Calu3 (cell line): Measurements from ENCODE around the gene ALDH3A2. TPM values are rescaled to one million over a fixed set of nuclear protein-coding genes. Genes with fewer than 3 reads are reported as not detected.

Source experiments
- BruUV-seq: library from RNA; stranded (reverse); fragments of 400-500 nt; replicated peaks from 2 replicates; lab custom pipeline; 2021; lab: Mats Ljungman, UMichigan
- CTCF ChIA-PET: fragments of 300-600 bp; sonication (Branson Sonifier 250); formaldehyde crosslinking; loops from one replicate; lab custom pipeline; 2022; ENCODE audit warnings: antibody characterized with exemption; lab: Charles Lee
- DNase-seq: peaks from one replicate; pipeline ENCODE4 v3.0.0; 2022
- H3K27ac Mint-ChIP-seq: one replicate; pipeline ENCODE4 v1.8.0; 2022; ENCODE audit warnings: mixed read lengths; ENCODE audit not compliant: unreplicated experiment
- H3K27me3 Mint-ChIP-seq: one replicate; pipeline ENCODE4 v1.8.0; 2022; ENCODE audit warnings: mixed read lengths; ENCODE audit not compliant: unreplicated experiment
- H3K36me3 Mint-ChIP-seq: one replicate; pipeline ENCODE4 v1.8.0; 2022; ENCODE audit warnings: mild to moderate bottlenecking, moderate library complexity, mixed read lengths; ENCODE audit not compliant: insufficient read depth, unreplicated experiment
- H3K4me1 Mint-ChIP-seq: one replicate; pipeline ENCODE4 v1.8.0; 2022; ENCODE audit warnings: mild to moderate bottlenecking, low read depth, mixed read lengths; ENCODE audit not compliant: unreplicated experiment
- H3K4me3 Mint-ChIP-seq: one replicate; pipeline ENCODE4 v1.8.0; 2022; ENCODE audit warnings: mild to moderate bottlenecking, low read depth, moderate library complexity, mixed read lengths; ENCODE audit not compliant: unreplicated experiment
- H3K9me3 Mint-ChIP-seq: one replicate; pipeline ENCODE4 v1.8.0; 2022; ENCODE audit warnings: low read depth, mixed read lengths; ENCODE audit not compliant: unreplicated experiment
- CTCF ChIP-seq: fragments of 200-600 bp; IDR thresholded peaks from one replicate; pipeline ENCODE4 v1.8.0; 2022; ENCODE audit warnings: antibody characterized with exemption; ENCODE audit not compliant: unreplicated experiment
- intact Hi-C: fragments of 100-400 bp; cut with micrococcal nuclease; formaldehyde crosslinking; loops from one replicate; pipeline ENCODE4 v1.10.0; 2022; ENCODE audit not compliant: unreplicated experiment
- total RNA-seq: library from RNA; stranded (reverse); gene quantifications from 2 replicates; pipeline ENCODE4 v1.2.3, GENCODE V29; 2022

The ALDH3A2 gene
- total RNA-seq, 1 experiment from 2014 or later, result 32.4 TPM

DNA sequence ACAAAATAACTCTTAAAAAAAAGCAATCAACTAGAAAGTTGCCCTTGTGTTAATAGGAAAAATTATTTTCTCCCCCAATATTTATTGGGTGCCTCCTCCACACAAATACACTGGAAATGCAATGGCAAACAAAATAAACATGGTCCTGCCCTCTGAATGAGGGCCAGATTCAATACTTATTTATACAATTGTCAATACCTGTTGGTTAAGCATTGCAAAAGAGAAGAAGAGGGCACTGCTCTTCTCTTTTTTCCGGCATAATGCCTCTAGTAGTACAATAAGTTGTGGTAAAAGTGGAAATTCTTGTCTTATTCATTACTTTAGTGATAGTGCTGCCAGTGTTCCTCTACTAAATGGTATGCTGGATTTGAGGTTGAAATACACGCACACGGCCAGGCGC lies 22.5 kb upstream of the ALDH3A2 start:
- Mint-ChIP-seq H3K4me3 (no peak overlapping the region), H3K27ac (no peak overlapping the region), H3K9me3 (no peaks in the 10 kb centered on the region), H3K4me1 (no peaks in the 10 kb centered on the region), H3K27me3 (no peaks in the 10 kb centered on the region), H3K36me3 (no peaks in the 10 kb centered on the region)
- intact Hi-C loops, result no loop called here
- CTCF ChIA-PET, result no interaction called here
- BruUV-seq, result no TSS peak
- no peak for DNase-seq
- TF ChIP-seq CTCF, result no peak

DNA sequence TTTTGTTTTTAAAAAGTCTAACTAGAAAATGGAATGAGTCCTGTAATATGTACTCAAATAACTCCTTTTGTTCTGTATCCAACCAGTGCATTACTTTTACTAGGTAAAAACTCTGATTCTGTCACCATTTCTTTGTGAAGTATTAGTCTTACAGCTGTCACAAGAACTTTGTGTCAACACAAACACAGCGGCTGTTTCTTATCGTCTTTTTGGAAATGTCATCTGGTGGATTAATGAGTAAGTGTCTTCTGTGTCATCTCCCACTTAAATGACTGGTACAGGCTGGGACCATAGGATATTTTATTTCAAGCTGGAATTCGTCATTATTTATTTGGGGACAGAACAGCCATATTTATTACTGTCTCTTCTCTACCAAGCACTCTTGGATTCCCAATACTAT lies 19.1 kb upstream of the ALDH3A2 start:
- CTCF ChIA-PET, result no interaction called here
- Mint-ChIP-seq H3K27me3 (no peaks in the 10 kb centered on the region), H3K4me1 (no peaks in the 10 kb centered on the region), H3K4me3 (no peak overlapping the region), H3K9me3 (no peaks in the 10 kb centered on the region), H3K36me3 (no peaks in the 10 kb centered on the region), H3K27ac (no peak overlapping the region)
- TF ChIP-seq CTCF, result no peak
- no TSS peak for BruUV-seq
- no peak for DNase-seq
- intact Hi-C loops, result no loop called here

DNA sequence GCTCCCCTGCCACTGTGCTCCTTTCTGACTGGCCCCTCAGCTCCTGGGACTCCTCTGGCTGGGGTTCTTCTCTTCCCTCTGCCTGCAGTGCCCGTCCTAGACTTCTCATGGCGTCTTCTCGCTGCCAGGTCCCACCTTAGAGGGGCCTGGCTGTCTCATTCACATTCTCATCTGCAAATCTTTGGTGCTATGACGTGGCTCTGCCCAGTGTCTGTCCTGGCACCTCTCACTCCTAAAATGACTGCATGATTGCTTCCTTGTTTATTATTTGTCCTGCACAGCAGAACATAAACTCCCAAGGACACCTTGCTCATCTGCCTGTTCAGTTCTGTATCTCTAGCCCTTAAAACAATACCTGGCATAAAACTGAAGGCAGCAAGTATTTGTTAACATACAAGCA lies 18.5 kb upstream of the ALDH3A2 start:
- CTCF ChIA-PET, result no interaction called here
- no TSS peak for BruUV-seq

GRCh38 chr17:19630661-19631060 lies 17.9 kb upstream of the ALDH3A2 start:
- CTCF ChIA-PET, result no interaction called here

More for the DNA sequence above, 18.5 kb upstream of the ALDH3A2 start:
- Mint-ChIP-seq H3K27ac (no peak overlapping the region), H3K9me3 (no peaks in the 10 kb centered on the region), H3K4me3 (no peak overlapping the region), H3K36me3 (no peaks in the 10 kb centered on the region), H3K27me3 (no peaks in the 10 kb centered on the region), H3K4me1 (no peaks in the 10 kb centered on the region)
- TF ChIP-seq CTCF, result no peak
- DNase-seq, result no peak
- intact Hi-C loops, result no loop called here

More at GRCh38 chr17:19630661-19631060, 17.9 kb upstream of the ALDH3A2 start:
- H3K9me3 Mint-ChIP-seq, result no peaks in the 10 kb centered on the region
- no peak overlapping the region for H3K27ac Mint-ChIP-seq
- intact Hi-C loops, result no loop called here
- DNase-seq, result no peak
- no TSS peak for BruUV-seq
- no peak overlapping the region for H3K4me3 Mint-ChIP-seq
- no peaks in the 10 kb centered on the region for H3K36me3 Mint-ChIP-seq
- H3K4me1 Mint-ChIP-seq, result no peaks in the 10 kb centered on the region
- no peaks in the 10 kb centered on the region for H3K27me3 Mint-ChIP-seq
- no peak for TF ChIP-seq CTCF
